A673 (cell line): Measurements from ENCODE around the gene ACTR3. TPM values are rescaled to one million over a fixed set of nuclear protein-coding genes. Genes with fewer than 3 reads are reported as not detected.

ENCODE experiments used
- BruUV-seq: library from RNA; stranded (reverse); fragments of 400-500 nt; replicated peaks from 2 replicates; lab custom pipeline; 2021; lab: Mats Ljungman, UMichigan
- CTCF ChIA-PET: fragments of 300-600 bp; sonication (Branson Sonifier 250); formaldehyde crosslinking; loops from one replicate; lab custom pipeline; 2022; ENCODE audit warnings: antibody characterized with exemption; lab: Charles Lee
- POLR2A ChIA-PET: fragments of 300-600 bp; sonication (Branson Sonifier 250); formaldehyde crosslinking; loops from one replicate; lab custom pipeline; 2022; ENCODE audit warnings: antibody characterized with exemption; ENCODE audit not compliant: low non-redundant PET; lab: Charles Lee
- DNase-seq: peaks from one replicate; pipeline ENCODE4 v3.0.0-alpha.2; 2015; ENCODE audit warnings: low spot score
- H3K27ac ChIP-seq: fragments of 200-600 bp; sonication (generic); 2 replicates; pipeline ENCODE4 v1.5.1; 2016; ENCODE audit warnings: mixed run types, low read depth, mild to moderate bottlenecking, mixed read lengths, antibody characterized with exemption, low read length; ENCODE audit not compliant: poor library complexity, severe bottlenecking
- H3K27me3 ChIP-seq: fragments of 200-600 bp; sonication (generic); replicated peaks from 2 replicates; pipeline ENCODE4 v1.6.1; 2017; ENCODE audit warnings: mixed run types, low read depth, mild to moderate bottlenecking, mixed read lengths, antibody characterized with exemption, low read length; ENCODE audit not compliant: insufficient read depth, poor library complexity
- H3K36me3 ChIP-seq: fragments of 200-600 bp; sonication (generic); 2 replicates; pipeline ENCODE4 v1.6.1; 2016; ENCODE audit warnings: mixed run types, mild to moderate bottlenecking, mixed read lengths, antibody characterized with exemption, low read length; ENCODE audit not compliant: insufficient read depth, poor library complexity, severe bottlenecking
- H3K4me1 ChIP-seq: fragments of 200-600 bp; sonication (generic); 2 replicates; pipeline ENCODE4 v1.6.1; 2017; ENCODE audit warnings: mixed run types, mild to moderate bottlenecking, mixed read lengths, antibody characterized with exemption, low read length; ENCODE audit not compliant: insufficient read depth, poor library complexity, severe bottlenecking
- H3K4me3 ChIP-seq: fragments of 200-600 bp; sonication (generic); 2 replicates; pipeline ENCODE4 v1.5.1; 2016; ENCODE audit warnings: low read depth, mixed run types, mild to moderate bottlenecking, mixed read lengths, low read length; ENCODE audit not compliant: poor library complexity, severe bottlenecking
- H3K9me3 ChIP-seq: fragments of 200-600 bp; sonication (generic); 2 replicates; pipeline ENCODE4 v1.6.1; 2016; ENCODE audit warnings: mixed run types, low read depth, mild to moderate bottlenecking, mixed read lengths, antibody characterized with exemption, low read length; ENCODE audit not compliant: poor library complexity, severe bottlenecking
- CTCF ChIP-seq: fragments of 300-800, 200-600 bp; sonication (generic); conservative IDR thresholded peaks from 2 replicates; pipeline ENCODE4 v1.5.1; 2017; ENCODE audit warnings: low read depth, mild to moderate bottlenecking, antibody characterized with exemption, low read length, moderate library complexity, mixed read lengths
- EZH2 ChIP-seq: fragments of 200-600 bp; sonication (generic); IDR thresholded peaks from 2 replicates; pipeline ENCODE4 v1.6.1; 2017; ENCODE audit warnings: borderline replicate concordance, low read depth, mild to moderate bottlenecking, mixed read lengths, antibody characterized with exemption, low read length; ENCODE audit not compliant: poor library complexity, severe bottlenecking
- intact Hi-C: fragments of 100-400 bp; cut with micrococcal nuclease; formaldehyde crosslinking; loops from one replicate; pipeline ENCODE4 v1.10.0; 2022; ENCODE audit not compliant: unreplicated experiment
- total RNA-seq: library from RNA; stranded (reverse); gene quantifications from 2 replicates; pipeline ENCODE4 v1.2.3, GENCODE V29; 2021

ACTR3 gene
- total RNA-seq, 1 experiment from 2014 or later = 340 TPM

GRCh38 chr2:113910110-113910717, 20.3 kb downstream of the ACTR3 start:
- no peak for DNase-seq
- Histone ChIP-seq H3K9me3 (peaks cover 16% of the 10 kb centered on the region), H3K4me1 (no peaks in the 10 kb centered on the region), H3K27ac (no peak overlapping the region), H3K36me3 (peaks cover 6% of the 10 kb centered on the region), H3K27me3 (no peaks in the 10 kb centered on the region), H3K4me3 (no peak overlapping the region)
- POLR2A ChIA-PET = no interaction called here
- no TSS peak for BruUV-seq
- CTCF ChIA-PET = no interaction called here
- TF ChIP-seq EZH2 = no peak
- no peak for TF ChIP-seq CTCF
- intact Hi-C loops = no loop called here

DNA sequence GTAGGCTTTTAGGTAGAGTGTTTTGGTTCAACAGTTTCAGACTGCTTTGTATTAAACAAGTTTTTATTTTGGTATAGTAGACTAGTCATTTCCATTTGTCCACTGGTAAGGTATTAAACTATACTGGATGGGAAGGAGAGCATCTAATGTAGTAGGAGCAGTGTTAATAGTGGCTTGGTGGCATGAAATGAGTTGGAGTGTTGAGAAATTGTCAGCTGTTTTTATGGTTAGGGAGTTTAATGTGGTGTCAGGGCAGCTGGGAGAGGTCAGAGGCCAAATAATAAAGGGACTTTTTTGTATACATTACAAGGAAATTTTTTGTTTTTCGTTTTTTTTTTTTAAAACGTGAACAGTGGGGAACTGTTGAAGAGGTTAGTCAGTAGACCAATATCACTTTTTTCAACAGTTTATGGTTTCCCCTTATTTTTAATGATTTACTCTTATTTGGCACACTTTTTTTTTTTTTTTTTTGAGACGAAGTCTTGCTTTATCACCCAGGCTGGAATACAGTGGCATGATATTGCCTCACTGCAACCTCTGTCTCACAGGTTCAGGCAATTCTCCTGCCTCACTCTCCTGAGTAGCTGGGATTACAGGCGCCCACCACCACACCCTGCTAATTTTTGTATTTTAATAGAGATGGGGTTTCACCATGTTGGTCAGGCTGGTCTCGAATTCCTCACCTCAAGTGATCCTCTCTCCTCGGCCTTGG, 21.2 kb downstream of the ACTR3 start:
- BruUV-seq = no TSS peak

More for the DNA sequence above, 21.2 kb downstream of the ACTR3 start:
- Histone ChIP-seq H3K4me3 (no peak overlapping the region), H3K36me3 (peaks cover 3% of the 10 kb centered on the region), H3K9me3 (peaks cover 8% of the 10 kb centered on the region), H3K4me1 (no peaks in the 10 kb centered on the region), H3K27ac (no peak overlapping the region), H3K27me3 (no peaks in the 10 kb centered on the region)
- POLR2A ChIA-PET = no interaction called here
- CTCF ChIA-PET = no interaction called here
- TF ChIP-seq EZH2 = no peak
- TF ChIP-seq CTCF = no peak
- intact Hi-C loops = no loop called here
- DNase-seq = no peak
